Heart left ventricle (tissue), 16 donors: ENCODE data around the gene TSPAN31. TPM values are rescaled to one million over a fixed set of nuclear protein-coding genes. Genes with fewer than 3 reads are reported as not detected.
"Not testable (repeated sequence)": the region's sequence is repeated elsewhere in the genome, so short reads cannot be mapped to it uniquely, and the experiment has no call there.

Experiments
- ATAC-seq, 4 donors: fragments of 200-7000 bp; cut with Tn5 transposase; one replicate each; pipeline ENCODE4 v1.9.1; 2020 to 2022; ENCODE audit warnings: moderate library complexity in 4 of 4, mild to moderate bottlenecking in 3 of 4, moderate number of reproducible peaks in 1 of 4
- DNase-seq, 5 donors: peaks; one replicate each; pipeline ENCODE4 v3.0.0-alpha.2; 2020
- H3K27ac ChIP-seq, 12 donors: fragments of 200-600 bp; sonication (generic) in 4 of 12; one replicate each; pipeline versions ENCODE4 v1.5.0 to v1.8.0; 2016 to 2022; ENCODE audit warnings: mild to moderate bottlenecking in 2 of 12
- H3K27me3 ChIP-seq, 9 donors: fragments of 200-600 bp; sonication (generic) in 2 of 9; one replicate each; pipeline versions ENCODE4 v1.5.1 to v1.8.0; 2016 to 2022; ENCODE audit warnings: mild to moderate bottlenecking in 3 of 9
- H3K36me3 ChIP-seq, 9 donors: fragments of 200-600 bp; sonication (generic) in 2 of 9; one replicate each; pipeline versions ENCODE4 v1.5.0 to v1.8.0; 2018 to 2022; ENCODE audit warnings: mild to moderate bottlenecking in 2 of 9
- H3K4me1 ChIP-seq, 12 donors: fragments of 200-600 bp; sonication (generic) in 4 of 12; one replicate each; pipeline versions ENCODE4 v1.5.0 to v1.8.0; 2016 to 2022; ENCODE audit warnings: mild to moderate bottlenecking in 3 of 12
- H3K4me3 ChIP-seq, 12 donors: fragments of 200-600 bp; sonication (generic) in 4 of 12; one replicate each; pipeline versions ENCODE4 v1.5.0 to v1.8.0; 2017 to 2022; ENCODE audit warnings: mild to moderate bottlenecking in 9 of 12, moderate library complexity in 4 of 12
- H3K9me3 ChIP-seq, 12 donors: fragments of 200-600 bp; sonication (generic) in 4 of 12; one replicate each; pipeline versions ENCODE4 v1.5.0 to v1.8.0; 2016 to 2022; ENCODE audit warnings: mild to moderate bottlenecking in 1 of 12
- CTCF ChIP-seq, 12 donors: fragments of 200-600 bp; sonication (generic) in 4 of 12; IDR thresholded peaks; one replicate each; pipeline versions ENCODE4 v1.5.0 to v1.8.0; 2018 to 2022; ENCODE audit warnings: antibody characterized with exemption in 12 of 12, mild to moderate bottlenecking in 5 of 12
- POLR2A ChIP-seq, 2 donors: fragments of 450-650 bp; IDR thresholded peaks; one replicate each; pipeline ENCODE4 v1.6.1; 2017; ENCODE audit warnings: antibody characterized with exemption in 2 of 2, mild to moderate bottlenecking in 2 of 2, moderate library complexity in 2 of 2
- WGBS, 4 donors: extraction: QIAGEN DNeasy Blood & Tissue Kit in 2 of 4; methylation state at CpG; one replicate each; pipeline versions ENCODE4 v1.1.5 to v1.1.7; 2013 to 2018; 5-methylcytosine and 5-hydroxymethylcytosine counted together
- intact Hi-C, 10 donors: fragments of 100-400 bp; cut with DNase I; formaldehyde crosslinking; loops; one replicate each; pipeline versions ENCODE4 v1.11.1 to v1.14.2; 2022
- polyA plus RNA-seq, 2 donors: library from polyadenylated mRNA; stranded (reverse); fragments of 200-250 nt; gene quantifications; one replicate each; pipeline ENCODE4 v1.2.3, GENCODE V29; 2013
- total RNA-seq, 9 donors: library from RNA; depleted of rRNA in 2 of 9; stranded (reverse); fragments of >200 nt in 2 of 9; fragmentation: NEBNext Ultra II Directional in 3 of 9; extraction: Animal tissue kit (Norgen Biotek cat#: 25700) in 3 of 9; gene quantifications; one replicate each; pipeline versions ENCODE4 v1.1.0 to v1.2.4, GENCODE V29; 2016 to 2023
- donor health status: ischemic (EF 13 %, LVEDD 7.1; RV severe dilation, severe dysfunction).
- donor health status: healthy with polysubstance abuse.
- donor health status: DM: no; HTN: yes; CAD: no.
- donor health status: DM: no; HTN: no; CAD: no.
- donor health status: ischemic (EF 25% LVEDD 6.9; RV normal size, moderate dysfunction).
- donor health status: ischemic (EF 25% LVEDD 5.7; RV mildly dilated, moderate dysfunction).
- donor health status: healthy.
- donor health status: DM: yes; HTN: yes; CAD: no.
- donor health status: ischemic (EF 35%, LVEDD 5.7; RV mildly dilated, moderate dysfunction).
- donor health status: nonischemic (EF 11% LVEDD 7.7; RV severe dilation, severe dysfunction).
- donor health status: DM: yes; HTN: yes; CAD: no.
- donor health status: PGD.
- donor health status: ischemic (EF 29% LVEDD 5.4; RV normal size, mild dysfunction).
- donor health status: nonischemic (EF 23%, LVEDD 6.1; RV moderate dilation, normal function).

TSPAN31 gene
- total and polyA plus RNA-seq, 11 donors = 27.2 to 59.3 (median 31.4) TPM

- 94 to 96% (median 95%) methylated on average over 3 of the region's 3 CpGs for WGBS, 4 donors
- intact Hi-C loops = no loop called here
Observed at GRCh38 chr12:57712701-57713100, 32.1 kb upstream of the TSPAN31 start.

GRCh38 chr12:57713209-57713608 lies 31.6 kb upstream of the TSPAN31 start:
- no peak for TF ChIP-seq POLR2A (IDR thresholded peaks at IDR 0.05)
- TF ChIP-seq CTCF (IDR thresholded peaks at IDR 0.05) = no peak
- ATAC-seq = no peak
- intact Hi-C loops = no loop called here

More at GRCh38 chr12:57712701-57713100, 32.1 kb upstream of the TSPAN31 start:
- Histone ChIP-seq H3K4me1 (no peaks in the 10 kb centered on the region), H3K27ac (no peak overlapping the region), H3K27me3 (no peaks in the 10 kb centered on the region), H3K9me3 (peaks cover 0 to 3% (median 0%) of the 10 kb centered on the region in 12 donors), H3K4me3 (no peak overlapping the region), H3K36me3 (peaks cover 0 to 91% (median 65%) of the 10 kb centered on the region in 9 donors)
- ATAC-seq = no peak
- TF ChIP-seq CTCF (IDR thresholded peaks at IDR 0.05) = no peak
- TF ChIP-seq POLR2A (IDR thresholded peaks at IDR 0.05) = no peak
- no peak for DNase-seq

GRCh38 chr12:57715036-57715748 lies 29.6 kb upstream of the TSPAN31 start:
- H3K4me3 ChIP-seq, H3K27me3 ChIP-seq, DNase-seq, ATAC-seq, H3K9me3 ChIP-seq, intact Hi-C loops, H3K27ac ChIP-seq, H3K4me1 ChIP-seq: not testable (repeated sequence)
- WGBS, 4 donors = 88 to 98% (median 95%) methylated on average over 6 of the region's 6 CpGs
- peaks cover 0 to 92% (median 70%) of the 10 kb centered on the region in 9 donors for H3K36me3 ChIP-seq

More at GRCh38 chr12:57713209-57713608, 31.6 kb upstream of the TSPAN31 start:
- H3K9me3 ChIP-seq = peaks cover 0 to 3% (median 0%) of the 10 kb centered on the region in 12 donors
- no peaks in the 10 kb centered on the region for H3K27me3 ChIP-seq
- no peak overlapping the region for H3K4me3 ChIP-seq
- DNase-seq = no peak
- 89 to 94% (median 92%) methylated on average over 5 of the region's 5 CpGs for WGBS, 4 donors
- no peak overlapping the region for H3K27ac ChIP-seq
- H3K36me3 ChIP-seq = peaks cover 0 to 91% (median 65%) of the 10 kb centered on the region in 9 donors
- H3K4me1 ChIP-seq = no peaks in the 10 kb centered on the region

- H3K36me3 ChIP-seq = peaks cover 0 to 92% (median 76%) of the 10 kb centered on the region in 9 donors
- DNase-seq = no peak
Observed at GRCh38 chr12:57715786-57716185, 29.1 kb upstream of the TSPAN31 start.

More at GRCh38 chr12:57715786-57716185, 29.1 kb upstream of the TSPAN31 start:
- 92 to 96% (median 94%) methylated on average over 12 of the region's 12 CpGs for WGBS, 4 donors
- H3K27me3 ChIP-seq = no peaks in the 10 kb centered on the region
- intact Hi-C loops = no loop called here
- TF ChIP-seq CTCF (IDR thresholded peaks at IDR 0.05) (no peak), POLR2A (IDR thresholded peaks at IDR 0.05) (no peak)
- no peak overlapping the region for H3K4me3 ChIP-seq
- peaks cover 0 to 3% (median 0%) of the 10 kb centered on the region in 12 donors for H3K9me3 ChIP-seq
- H3K4me1 ChIP-seq = no peaks in the 10 kb centered on the region
- ATAC-seq = no peak
- no peak overlapping the region for H3K27ac ChIP-seq
